Panc1 (cell line): Measurements from ENCODE around the gene THEMIS2. TPM values are rescaled to one million over a fixed set of nuclear protein-coding genes. Genes with fewer than 3 reads are reported as not detected.

Experiments
- ATAC-seq: fragments of 200-7000 bp; cut with Tn5 transposase; 2 replicates; pipeline ENCODE4 v1.9.1; 2020; ENCODE audit warnings: mild to moderate bottlenecking, moderate library complexity
- BruUV-seq: library from RNA; stranded (reverse); fragments of 400-500 nt; replicated peaks from 2 replicates; lab custom pipeline; 2021; lab: Mats Ljungman, UMichigan
- CTCF ChIA-PET: fragments of 300-600 bp; sonication (Branson Sonifier 250); formaldehyde crosslinking; loops from one replicate; lab custom pipeline; 2022; ENCODE audit warnings: antibody characterized with exemption; lab: Charles Lee
- POLR2A ChIA-PET: fragments of 300-600 bp; sonication (Branson Sonifier 250); formaldehyde crosslinking; loops from one replicate; lab custom pipeline; 2022; ENCODE audit warnings: antibody characterized with exemption; lab: Charles Lee
- DNase-seq: peaks from one replicate; pipeline ENCODE4 v3.0.0-alpha.2; 2010; ENCODE audit warnings: low read depth, low spot score
- H3K27ac ChIP-seq: 2 replicates; pipeline ENCODE4 v1.5.1; 2011; ENCODE audit warnings: mild to moderate bottlenecking, low read length, inconsistent platforms
- H3K27me3 ChIP-seq: fragments of 200-500 bp; sonication (Bioruptor generic); 2 replicates; pipeline ENCODE4 v1.6.0; 2014; ENCODE audit warnings: low read length, inconsistent platforms; ENCODE audit not compliant: control insufficient read depth, insufficient read depth
- H3K36me3 ChIP-seq: fragments of 200-500 bp; sonication (Bioruptor generic); 2 replicates; pipeline ENCODE4 v1.5.1; 2014; ENCODE audit warnings: inconsistent platforms, mild to moderate bottlenecking, low read length, moderate library complexity; ENCODE audit not compliant: control insufficient read depth, insufficient read depth
- H3K4me1 ChIP-seq: 2 replicates; pipeline ENCODE4 v1.5.1; 2011; ENCODE audit warnings: inconsistent platforms, mild to moderate bottlenecking, low read length, moderate library complexity; ENCODE audit not compliant: control insufficient read depth, insufficient read depth
- H3K4me3 ChIP-seq, 2 experiments: 2 replicates each; pipeline ENCODE4 v1.5.1; 2011 to 2012; ENCODE audit warnings: low read depth in 2 of 2, low read length in 2 of 2, mild to moderate bottlenecking in 2 of 2, inconsistent platforms in 1 of 2, moderate library complexity in 1 of 2
- H3K9me3 ChIP-seq: fragments of 200-500 bp; sonication (Bioruptor generic); 2 replicates; pipeline ENCODE4 v1.5.1; 2014; ENCODE audit warnings: low read depth, mild to moderate bottlenecking, inconsistent platforms, low read length, moderate library complexity; ENCODE audit not compliant: control insufficient read depth, insufficient read depth
- CTCF ChIP-seq: fragments of 450-650 bp; IDR thresholded peaks from 2 replicates; pipeline ENCODE4 v1.5.1; 2017; ENCODE audit warnings: mild to moderate bottlenecking
- POLR2AphosphoS5 ChIP-seq: IDR thresholded peaks from 2 replicates; pipeline ENCODE4 v1.6.1; 2012; ENCODE audit warnings: mild to moderate bottlenecking, low read depth, low read length, moderate library complexity
- REST ChIP-seq, 2 experiments: IDR thresholded peaks; 2 replicates each; pipeline ENCODE4 v1.6.1; 2011 to 2012; ENCODE audit warnings: low read depth in 2 of 2, control low read depth in 1 of 2, low read length in 1 of 2, mild to moderate bottlenecking in 1 of 2, moderate library complexity in 1 of 2; ENCODE audit not compliant: insufficient read depth in 1 of 2
- SIN3A ChIP-seq: IDR thresholded peaks from 2 replicates; pipeline ENCODE4 v1.6.1; 2012; ENCODE audit warnings: low read depth, mild to moderate bottlenecking, low read length, moderate library complexity, borderline replicate concordance; ENCODE audit not compliant: insufficient read depth
- TCF7L2 ChIP-seq: IDR thresholded peaks from 2 replicates; pipeline ENCODE4 v1.6.1; 2011; ENCODE audit warnings: mild to moderate bottlenecking, low read depth, low read length, inconsistent platforms
- in situ Hi-C: cut with HindIII; loops from 2 replicates; pipeline ENCODE4 v1.10.0; 2016; ENCODE audit warnings: low sequenced_read_pairs, low pct_unique_long_range_greater_than_20kb
- intact Hi-C: fragments of 100-400 bp; cut with micrococcal nuclease; formaldehyde crosslinking; loops from one replicate; pipeline ENCODE4 v1.10.0; 2022; ENCODE audit not compliant: unreplicated experiment
- total RNA-seq: library from RNA; stranded (reverse); gene quantifications from one replicate; pipeline ENCODE4 v1.2.1, GENCODE V29; 2021; ENCODE audit not compliant: unreplicated experiment

THEMIS2 gene
- total RNA-seq, 1 experiment from 2014 or later: 4.2 TPM

- intact Hi-C loops (no loop called here), in situ Hi-C loops (no loop called here)
- Histone ChIP-seq H3K36me3 (peaks cover 6% of the 10 kb centered on the region; the same call in 1 of the 2 replicates), H3K4me3 (peak overlapping the region; percentile 95 to 96), H3K4me1 (no peaks in the 10 kb centered on the region), H3K27me3 (no peaks in the 10 kb centered on the region), H3K27ac (peak overlapping the region; percentile 82), H3K9me3 (no peaks in the 10 kb centered on the region; the same call in 1 of the 2 replicates)
- ChIA-PET CTCF (no interaction called here), POLR2A (interaction anchor here (0.6 kb wide), 1 partner anchor 260 kb away, joined by 5 read pairs; no protein-coding TSS in a partner anchor)
- no TSS peak for BruUV-seq
- no peak for DNase-seq
- no peak for ATAC-seq
- TF ChIP-seq CTCF: no peak
- no peak for TF ChIP-seq TCF7L2
- no peak for TF ChIP-seq SIN3A
- no peak for TF ChIP-seq REST (IDR thresholded peaks at IDR 0.05; ENCODE audit: insufficient read depth in 1 of 2, low read depth in 2 of 2, low read length in 1 of 2)
- no peak for TF ChIP-seq POLR2AphosphoS5
Measured at GRCh38 chr1:27915082-27915575, 42.8 kb downstream of the THEMIS2 start.

GRCh38 chr1:27922272-27922671 lies 49.9 kb downstream of the THEMIS2 start:
- Histone ChIP-seq H3K4me3 (no peak overlapping the region), H3K36me3 (no peaks in the 10 kb centered on the region), H3K4me1 (no peaks in the 10 kb centered on the region), H3K27me3 (no peaks in the 10 kb centered on the region), H3K27ac (no peak overlapping the region), H3K9me3 (no peaks in the 10 kb centered on the region)
- intact Hi-C loops: no loop called here
- CTCF ChIA-PET: no interaction called here
- in situ Hi-C loops: no loop called here
- ATAC-seq: no peak
- POLR2A ChIA-PET: no interaction called here
- no peak for TF ChIP-seq TCF7L2
- no peak for TF ChIP-seq POLR2AphosphoS5
- no peak for TF ChIP-seq CTCF
- TF ChIP-seq REST (IDR thresholded peaks at IDR 0.05; ENCODE audit: insufficient read depth in 1 of 2, low read depth in 2 of 2, low read length in 1 of 2): no peak
- TF ChIP-seq SIN3A: no peak
- no peak for DNase-seq
- no TSS peak for BruUV-seq
